Lower leg skin (tissue), 3 donors: Measurements from ENCODE around the gene LETM1.

Experiments
- CTCF ChIP-seq, 3 donors: fragments of 450-650 bp; IDR thresholded peaks; one replicate each; pipeline ENCODE4 v1.5.1; 2016; ENCODE audit warnings: antibody characterized with exemption in 3 of 3, mild to moderate bottlenecking in 3 of 3, moderate library complexity in 2 of 3
- POLR2A ChIP-seq, 2 donors: fragments of 450-650 bp; IDR thresholded peaks; one replicate each; pipeline ENCODE4 v1.6.1; 2016 to 2017; ENCODE audit warnings: antibody characterized with exemption in 2 of 2, mild to moderate bottlenecking in 1 of 2, moderate library complexity in 1 of 2

- TF ChIP-seq POLR2A (IDR thresholded peaks at IDR 0.05): no peak
- no peak for TF ChIP-seq CTCF (IDR thresholded peaks at IDR 0.05)
Observed at GRCh38 chr4:1882850-1883271, 26.9 kb upstream of the LETM1 start.
